K562 (cell line): ENCODE measurements around the gene MPRIP. TPM values are rescaled to one million over a fixed set of nuclear protein-coding genes. Genes with fewer than 3 reads are reported as not detected.

ENCODE experiments used
- ATAC-seq: fragments of 200-7000 bp; cut with Tn5 transposase; 3 replicates; pipeline ENCODE4 v1.9.1; 2020; ENCODE audit warnings: moderate library complexity
- BruUV-seq: library from RNA; stranded (reverse); fragments of 400-500 nt; replicated peaks from 2 replicates; lab custom pipeline; 2021; lab: Mats Ljungman, UMichigan
- CTCF ChIA-PET: fragments of 300-600 bp; formaldehyde crosslinking; extraction: SDS; loops from one replicate; lab custom pipeline; 2021; ENCODE audit warnings: low intra/inter-chr PET ratio; lab: Yijun Ruan, JAX
- POLR2A ChIA-PET: fragments of 300-600, 350-650 bp; sonication (Branson Sonifier 250); formaldehyde crosslinking; extraction: SDS; loops from one replicate; lab custom pipeline; 2021; ENCODE audit warnings: antibody characterized with exemption, inconsistent platforms; lab: Yijun Ruan, JAX
- DNase-seq, 4 experiments: peaks; one replicate each; pipeline versions ENCODE4 v3.0.0 to v3.0.0-alpha.2; 2011 to 2018; ENCODE audit warnings: low spot score in 3 of 4, mixed read lengths in 3 of 4; ENCODE audit errors: extremely low read depth in 1 of 4
- FAIRE-seq: peaks from 2 replicates; lab custom pipeline; 2011; peaks lifted over from hg19 to GRCh38; lab: Jason Lieb, UNC
- H2AFZ ChIP-seq: 2 replicates; pipeline ENCODE4 v1.6.0; 2011; ENCODE audit warnings: low read depth, low read length, control low read depth, inconsistent platforms
- H3K27ac ChIP-seq: fragments of 200-600 bp; 3 replicates; pipeline ENCODE4 v1.8.0; 2011; ENCODE audit warnings: low read depth, mild to moderate bottlenecking, control low read depth, inconsistent platforms, low read length, moderate library complexity, mixed read lengths; ENCODE audit errors: extremely low read depth
- H3K27me3 ChIP-seq, 2 experiments: fragments of 300-600 bp in 1 of 2; 2 replicates in 1 of 2; 3 replicates in 1 of 2; pipeline versions ENCODE4 v1.6.0 to v1.8.0; 2011; ENCODE audit warnings: inconsistent platforms in 2 of 2, low read length in 2 of 2, mild to moderate bottlenecking in 1 of 2, mixed read lengths in 1 of 2, moderate library complexity in 1 of 2; ENCODE audit not compliant: control insufficient read depth in 2 of 2, insufficient read depth in 2 of 2
- H3K36me3 ChIP-seq: fragments of 300-600 bp; 3 replicates; pipeline ENCODE4 v1.8.0; 2011; ENCODE audit warnings: mild to moderate bottlenecking, low read length, inconsistent platforms; ENCODE audit not compliant: control insufficient read depth, insufficient read depth
- H3K4me1 ChIP-seq, 2 experiments: fragments of 200-600 bp in 1 of 2; replicated peaks in 1 of 2; 2 replicates in 1 of 2; 3 replicates in 1 of 2; pipeline versions ENCODE4 v1.5.1 to v1.8.0; 2011; ENCODE audit warnings: inconsistent platforms in 2 of 2, low read length in 2 of 2, mild to moderate bottlenecking in 1 of 2, mixed read lengths in 1 of 2, moderate library complexity in 1 of 2; ENCODE audit not compliant: control insufficient read depth in 2 of 2, insufficient read depth in 2 of 2
- H3K4me2 ChIP-seq: 2 replicates; pipeline ENCODE4 v1.6.1; 2011; ENCODE audit warnings: low read length, control low read depth, inconsistent platforms, mixed read lengths; ENCODE audit not compliant: insufficient read depth
- H3K4me3 ChIP-seq: fragments of 200-600 bp; sonication (generic), shearing (Covaris generic); 2 replicates; pipeline ENCODE4 v1.5.1; 2016; ENCODE audit warnings: control low read depth, inconsistent platforms
- H3K79me2 ChIP-seq: fragments of 200-600 bp; 3 replicates; pipeline ENCODE4 v1.8.0; 2011; ENCODE audit warnings: low read length, inconsistent platforms; ENCODE audit not compliant: control insufficient read depth, insufficient read depth
- H3K9ac ChIP-seq, 2 experiments: 2 replicates each; pipeline versions ENCODE4 v1.6.0 to v1.6.1; 2011; ENCODE audit warnings: low read depth in 2 of 2, low read length in 2 of 2, control low read depth in 1 of 2, inconsistent platforms in 1 of 2, mild to moderate bottlenecking in 1 of 2, mixed read lengths in 1 of 2; ENCODE audit not compliant: insufficient read depth in 1 of 2
- H3K9me1 ChIP-seq: one replicate; pipeline ENCODE4 v1.6.0; 2011; ENCODE audit warnings: inconsistent platforms, mild to moderate bottlenecking, low read length, moderate library complexity; ENCODE audit not compliant: control insufficient read depth, insufficient read depth
- H3K9me3 ChIP-seq: replicated peaks from 2 replicates; pipeline ENCODE4 v1.5.1; 2011; ENCODE audit warnings: low read depth, low read length, inconsistent platforms; ENCODE audit not compliant: control insufficient read depth, insufficient read depth
- H4K20me1 ChIP-seq: replicated peaks from 2 replicates; pipeline ENCODE4 v1.6.1; 2011; ENCODE audit warnings: low read length, inconsistent platforms, mixed read lengths; ENCODE audit not compliant: control insufficient read depth, insufficient read depth
- NFIX ChIP-seq: fragments of 250-450 bp; sonication (Bioruptor Pico); IDR thresholded peaks from 2 replicates; pipeline ENCODE4 v1.4.0; 2020; ENCODE audit warnings: low read depth, mild to moderate bottlenecking, moderate library complexity
- ZFP36 ChIP-seq: fragments of 150-350 bp; IDR thresholded peaks from 2 replicates; pipeline ENCODE4 v1.6.1; 2018; ENCODE audit warnings: low read length, low read depth; ENCODE audit not compliant: partially characterized antibody
- WGBS: fragments of 100-300 bp; shearing (Covaris generic); methylation state at CpG from one replicate; pipeline ENCODE4 v1.1.6; 2016; ENCODE audit warnings: low coverage, mixed read lengths; ENCODE audit not compliant: insufficient coverage; ENCODE audit errors: missing lambda C conversion rate; 5-methylcytosine and 5-hydroxymethylcytosine counted together
- in situ Hi-C: fragments of 300-500 bp; cut with MboI; formaldehyde crosslinking; loops from 4 replicates; pipeline ENCODE4 v1.15.0; 2018; ENCODE audit warnings: inconsistent platforms, mixed read lengths
- intact Hi-C: fragments of 100-400 bp; cut with micrococcal nuclease; formaldehyde crosslinking; loops from 2 replicates; pipeline ENCODE4 v1.14.2; 2022
- polyA plus RNA-seq, 8 experiments: library from polyadenylated mRNA; depleted of rRNA in 4 of 8; stranded (reverse) in 5 of 8; unstranded in 3 of 8; fragments of >200 nt; fragmentation: Nextera tagmentation in 2 of 8; fragmentation: Illumina TruSeq in 1 of 8; extraction: Ambion mirVana in 2 of 8; extraction: Trizol in 1 of 8; gene quantifications; 2 replicates each; pipeline versions ENCODE4 v1.2.1 to v1.2.3, GENCODE V29; 2011 to 2014; ENCODE audit warnings: inconsistent platforms in 1 of 8, missing spikeins in 1 of 8
- total RNA-seq, 7 experiments: library from RNA; depleted of rRNA in 6 of 7; stranded (reverse); fragments of >200 nt in 6 of 7; fragmentation: Illumina TruSeq in 2 of 7; extraction: Trizol in 2 of 7; gene quantifications; 2 replicates each; pipeline versions ENCODE4 v1.2.1 to v1.2.3, GENCODE V29; 2011 to 2021; ENCODE audit warnings: low replicate concordance in 1 of 7

MPRIP gene
- total and polyA plus RNA-seq, 9 of the 15 experiments (the other 6 are each of a cell fraction or from before 2014, with no cell fraction given), result 10.0 to 72.6 (median 30.1) TPM

DNA sequence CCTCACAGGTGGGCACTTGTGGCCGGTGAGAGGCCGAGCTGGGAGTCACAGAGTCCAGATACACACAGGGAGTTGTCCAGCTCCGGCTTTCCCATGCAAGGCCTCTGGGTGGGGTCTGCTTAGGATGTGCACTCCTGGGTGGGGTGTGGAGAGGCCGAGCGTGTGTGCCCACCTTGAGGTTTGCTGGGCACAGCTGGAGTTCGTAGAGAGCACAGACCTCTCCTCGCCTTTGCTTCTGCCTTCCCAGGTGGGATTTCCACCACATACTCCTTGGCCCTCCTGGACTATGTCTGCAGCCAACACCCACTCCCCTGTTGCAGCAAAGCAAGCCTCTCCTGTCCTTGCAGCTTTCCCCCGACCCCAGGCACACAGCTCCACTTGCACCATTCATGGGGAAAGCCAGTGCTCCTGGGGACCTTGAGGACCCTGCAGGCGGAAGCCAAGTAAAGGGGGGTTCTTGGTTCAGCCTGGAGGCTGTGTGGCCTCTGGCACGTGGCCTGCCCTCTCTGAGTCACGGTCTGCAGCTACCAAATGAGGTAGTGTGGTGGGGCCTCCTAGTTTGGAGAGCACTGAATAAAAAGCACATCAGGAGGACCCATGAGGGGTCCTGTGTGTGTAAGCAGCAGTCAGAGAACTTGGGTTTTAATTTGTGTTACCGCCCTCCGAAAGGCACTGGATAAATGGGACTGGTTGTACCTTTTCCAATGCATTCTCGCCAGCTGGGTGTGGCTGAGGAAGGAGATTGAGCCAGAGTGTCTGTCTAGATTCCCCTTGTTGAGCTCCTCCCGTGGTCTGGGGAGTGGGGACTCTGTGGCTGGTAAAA is 31.5 kb downstream of the MPRIP start:
- DNase-seq (no peak), ATAC-seq (no peak), FAIRE-seq (no peak)
- Histone ChIP-seq H3K9me1 (peaks cover 2% of the 10 kb centered on the region), H3K9me3 (no peaks in the 10 kb centered on the region; the same call in 1 of the 2 replicates), H3K79me2 (peaks cover 13% of the 10 kb centered on the region; the same call in 1 of the 3 replicates), H3K9ac (no peak overlapping the region), H3K27ac (no peak overlapping the region), H3K36me3 (peaks cover 23% of the 10 kb centered on the region; the same call in 2 of the 3 replicates), H2AFZ (no peak overlapping the region), H3K4me2 (no peak overlapping the region), H3K4me1 (peaks cover 9 to 17% of the 10 kb centered on the region in 2 experiments), H4K20me1 (peaks cover 8% of the 10 kb centered on the region), H3K27me3 (no peaks in the 10 kb centered on the region), H3K4me3 (no peak overlapping the region)
- ChIA-PET POLR2A (interaction anchor here (0.6 kb wide), 1 partner anchor 548 kb away, joined by 3 read pairs; no protein-coding TSS in a partner anchor), CTCF (no interaction called here)
- intact Hi-C loops (no loop called here), in situ Hi-C loops (no loop called here)
- 84% methylated on average over 7 of the region's 15 CpGs for WGBS
- TF ChIP-seq ZFP36 (peak; percentile 57), NFIX (CRISPR knock-in tag) (no peak)
- BruUV-seq, result no TSS peak
